ENCODE results near the gene CHRNB2.

- no peak for TF ChIP-seq BHLHE40 (IDR thresholded peaks at IDR 0.05; ENCODE audit: borderline replicate concordance)
- TF ChIP-seq FOXM1 (IDR thresholded peaks at IDR 0.05; ENCODE audit: borderline replicate concordance), result no peak
- no peak for TF ChIP-seq HDGF (IDR thresholded peaks at IDR 0.05; ENCODE audit: borderline replicate concordance)
- TF ChIP-seq FOXA1 (IDR thresholded peaks at IDR 0.05), result no peak
- no peak for TF ChIP-seq ZNF384 (IDR thresholded peaks at IDR 0.05)
- no peak for TF ChIP-seq NFRKB (IDR thresholded peaks at IDR 0.05)
- TF ChIP-seq CTBP1 (IDR thresholded peaks at IDR 0.05; ENCODE audit: borderline replicate concordance), result no peak
- TF ChIP-seq ARNT (IDR thresholded peaks at IDR 0.05), result no peak
- no peak for TF ChIP-seq SP1 (IDR thresholded peaks at IDR 0.05)
Observed at GRCh38 chr1:154567386-154568156, at the start of gene CHRNB2.
